OCI-LY7 (cell line): Measurements from ENCODE around the gene SERPINE1. TPM values are rescaled to one million over a fixed set of nuclear protein-coding genes. Genes with fewer than 3 reads are reported as not detected.
A peak's percentile ranks its signal among the peaks of the same experiment; 100 is the strongest.

Experiments used
- BruUV-seq: library from RNA; stranded (reverse); fragments of 400-500 nt; replicated peaks from 2 replicates; lab custom pipeline; 2021; lab: Mats Ljungman, UMichigan
- CTCF ChIA-PET: fragments of 300-600 bp; sonication (Branson Sonifier 250); formaldehyde crosslinking; loops from one replicate; lab custom pipeline; 2022; ENCODE audit warnings: antibody characterized with exemption; ENCODE audit not compliant: unreplicated experiment; lab: Charles Lee
- POLR2A ChIA-PET: fragments of 300-600 bp; sonication (Branson Sonifier 250); formaldehyde crosslinking; loops from one replicate; lab custom pipeline; 2022; ENCODE audit warnings: antibody characterized with exemption; lab: Charles Lee
- DNase-seq: peaks from one replicate; pipeline ENCODE4 v3.0.0-alpha.2; 2015; ENCODE audit warnings: low spot score
- H2AFZ ChIP-seq: fragments of 200-600 bp; sonication (generic), shearing (Covaris generic); 2 replicates; pipeline ENCODE4 v1.6.1; 2014; ENCODE audit warnings: mild to moderate bottlenecking, antibody characterized with exemption, low read length, moderate library complexity
- H3K27ac ChIP-seq: fragments of 200-600 bp; sonication (generic); 2 replicates; pipeline ENCODE4 v1.5.1; 2014; ENCODE audit warnings: mixed run types, low read depth, mild to moderate bottlenecking, moderate library complexity, low read length, inconsistent platforms; ENCODE audit not compliant: poor library complexity, severe bottlenecking
- H3K36me3 ChIP-seq: fragments of 200-600 bp; sonication (generic); 2 replicates; pipeline ENCODE4 v1.6.1; 2014; ENCODE audit warnings: mild to moderate bottlenecking, antibody characterized with exemption, low read length, moderate library complexity, mixed read lengths; ENCODE audit not compliant: insufficient read depth
- H3K4me1 ChIP-seq: fragments of 200-600 bp; sonication (generic); 2 replicates; pipeline ENCODE4 v1.5.1; 2014; ENCODE audit warnings: mild to moderate bottlenecking, low read length; ENCODE audit not compliant: insufficient read depth, poor library complexity, severe bottlenecking
- H3K4me2 ChIP-seq: fragments of 200-600 bp; sonication (generic); 2 replicates; pipeline ENCODE4 v1.6.1; 2014; ENCODE audit warnings: mild to moderate bottlenecking, low read length
- H3K4me3 ChIP-seq: fragments of 200-600 bp; sonication (generic); 2 replicates; pipeline ENCODE4 v1.5.1; 2014; ENCODE audit warnings: mild to moderate bottlenecking, low read depth, low read length; ENCODE audit not compliant: poor library complexity, severe bottlenecking
- H3K79me2 ChIP-seq: fragments of 200-600 bp; sonication (generic); 2 replicates; pipeline ENCODE4 v1.6.1; 2016; ENCODE audit warnings: low read depth, mild to moderate bottlenecking, low read length, moderate library complexity, mixed read lengths; ENCODE audit not compliant: insufficient read depth
- H3K9me2 ChIP-seq: fragments of 200-600 bp; sonication (generic); 2 replicates; pipeline ENCODE4 v1.6.1; 2016; ENCODE audit warnings: mild to moderate bottlenecking, low read length, mixed read lengths; ENCODE audit not compliant: insufficient read depth
- H3K9me3 ChIP-seq: fragments of 200-600 bp; sonication (generic); 2 replicates; pipeline ENCODE4 v1.6.1; 2014; ENCODE audit warnings: mild to moderate bottlenecking, mixed run types, low read length, mixed read lengths
- H4K20me1 ChIP-seq: fragments of 200-600 bp; sonication (generic); 2 replicates; pipeline ENCODE4 v1.6.1; 2014; ENCODE audit warnings: mild to moderate bottlenecking, antibody characterized with exemption, low read length, moderate library complexity, mixed read lengths; ENCODE audit not compliant: insufficient read depth
- EZH2phosphoT487 ChIP-seq: fragments of 200-600 bp; sonication (generic); IDR thresholded peaks from 2 replicates; pipeline ENCODE4 v1.6.1; 2018; ENCODE audit warnings: low read depth, borderline replicate concordance, mild to moderate bottlenecking, mixed run types, antibody characterized with exemption, low read length, moderate library complexity, mixed read lengths
- intact Hi-C: fragments of 100-400 bp; cut with micrococcal nuclease; formaldehyde crosslinking; loops from one replicate; pipeline ENCODE4 v1.10.0; 2022; ENCODE audit not compliant: unreplicated experiment
- total RNA-seq, 2 experiments: library from RNA; depleted of rRNA in 1 of 2; stranded (reverse); fragments of >200 nt in 1 of 2; shearing (Covaris generic) in 1 of 2; gene quantifications; 2 replicates each; pipeline ENCODE4 v1.2.3, GENCODE V29; 2014 to 2022
- TF ChIP-seq, protein P1 (sequence below): fragments of 200-600 bp; sonication (generic); conservative IDR thresholded peaks from 2 replicates; pipeline ENCODE4 v1.5.1; 2014; ENCODE audit warnings: mild to moderate bottlenecking, antibody characterized with exemption, low read length, moderate library complexity, mixed read lengths

The SERPINE1 gene
- total RNA-seq, 2 experiments from 2014 or later, result 0.42 TPM; not detected in 1

DNA sequence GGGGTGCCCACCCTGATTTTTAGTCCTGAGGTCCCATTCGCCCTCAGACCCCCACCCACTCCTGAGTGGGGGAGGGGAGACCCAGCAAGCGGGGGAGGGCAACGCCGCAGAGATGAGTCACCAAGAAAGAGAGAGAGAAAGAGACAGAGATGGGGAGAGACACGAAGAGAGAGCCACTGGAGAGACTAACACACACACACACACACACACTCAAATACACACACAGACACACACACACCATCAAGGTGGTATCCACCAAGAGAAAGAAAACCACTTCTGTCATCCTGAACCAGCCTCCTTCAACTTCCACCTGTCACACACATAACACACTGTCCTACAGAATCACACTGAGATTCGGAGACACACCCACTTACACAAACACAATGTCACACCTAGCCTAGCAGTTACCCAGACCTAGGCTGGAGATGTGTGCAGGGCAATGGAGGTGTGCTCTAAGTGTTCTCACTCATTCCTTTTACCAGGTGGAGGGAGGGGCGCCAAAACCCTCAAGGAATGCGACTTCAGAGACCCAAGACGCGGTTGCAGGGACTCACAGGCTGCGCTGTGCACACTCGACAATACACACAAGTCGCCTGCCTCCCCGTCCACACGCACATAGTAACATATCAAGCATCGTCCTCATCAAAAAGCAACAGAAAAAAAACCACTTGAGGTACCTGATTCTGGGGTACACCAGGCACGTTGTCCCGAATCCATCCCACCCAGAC, 42.4 kb downstream of the SERPINE1 start:
- no peaks in the 10 kb centered on the region for H3K36me3 ChIP-seq
- H3K4me1 ChIP-seq, result peaks cover 23% of the 10 kb centered on the region
- ChIA-PET POLR2A (interaction anchor here (0.6 kb wide), 1 partner anchor 135 kb away, joined by 4 read pairs; no protein-coding TSS in a partner anchor), CTCF (no interaction called here)
- TF ChIP-seq, protein P1, sequence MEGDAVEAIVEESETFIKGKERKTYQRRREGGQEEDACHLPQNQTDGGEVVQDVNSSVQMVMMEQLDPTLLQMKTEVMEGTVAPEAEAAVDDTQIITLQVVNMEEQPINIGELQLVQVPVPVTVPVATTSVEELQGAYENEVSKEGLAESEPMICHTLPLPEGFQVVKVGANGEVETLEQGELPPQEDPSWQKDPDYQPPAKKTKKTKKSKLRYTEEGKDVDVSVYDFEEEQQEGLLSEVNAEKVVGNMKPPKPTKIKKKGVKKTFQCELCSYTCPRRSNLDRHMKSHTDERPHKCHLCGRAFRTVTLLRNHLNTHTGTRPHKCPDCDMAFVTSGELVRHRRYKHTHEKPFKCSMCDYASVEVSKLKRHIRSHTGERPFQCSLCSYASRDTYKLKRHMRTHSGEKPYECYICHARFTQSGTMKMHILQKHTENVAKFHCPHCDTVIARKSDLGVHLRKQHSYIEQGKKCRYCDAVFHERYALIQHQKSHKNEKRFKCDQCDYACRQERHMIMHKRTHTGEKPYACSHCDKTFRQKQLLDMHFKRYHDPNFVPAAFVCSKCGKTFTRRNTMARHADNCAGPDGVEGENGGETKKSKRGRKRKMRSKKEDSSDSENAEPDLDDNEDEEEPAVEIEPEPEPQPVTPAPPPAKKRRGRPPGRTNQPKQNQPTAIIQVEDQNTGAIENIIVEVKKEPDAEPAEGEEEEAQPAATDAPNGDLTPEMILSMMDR, result no peak
- TF ChIP-seq EZH2phosphoT487, result no peak
- no TSS peak for BruUV-seq
- no peaks in the 10 kb centered on the region for H3K9me3 ChIP-seq
- no peak for DNase-seq
- intact Hi-C loops, result loop anchor here (1.0 kb wide), 1 partner anchor 25 kb away; no protein-coding TSS in a partner anchor
- H3K4me3 ChIP-seq, result no peak overlapping the region
- no peaks in the 10 kb centered on the region for H4K20me1 ChIP-seq
- peak overlapping the region; percentile 53 for H3K4me2 ChIP-seq
- H2AFZ ChIP-seq, result 0 out of 2 replicates have a peak overlapping the region, but pooled peaks have one; percentile 31
- H3K27ac ChIP-seq, result no peak overlapping the region
- H3K9me2 ChIP-seq, result no peaks in the 10 kb centered on the region
- H3K79me2 ChIP-seq, result no peaks in the 10 kb centered on the region

DNA sequence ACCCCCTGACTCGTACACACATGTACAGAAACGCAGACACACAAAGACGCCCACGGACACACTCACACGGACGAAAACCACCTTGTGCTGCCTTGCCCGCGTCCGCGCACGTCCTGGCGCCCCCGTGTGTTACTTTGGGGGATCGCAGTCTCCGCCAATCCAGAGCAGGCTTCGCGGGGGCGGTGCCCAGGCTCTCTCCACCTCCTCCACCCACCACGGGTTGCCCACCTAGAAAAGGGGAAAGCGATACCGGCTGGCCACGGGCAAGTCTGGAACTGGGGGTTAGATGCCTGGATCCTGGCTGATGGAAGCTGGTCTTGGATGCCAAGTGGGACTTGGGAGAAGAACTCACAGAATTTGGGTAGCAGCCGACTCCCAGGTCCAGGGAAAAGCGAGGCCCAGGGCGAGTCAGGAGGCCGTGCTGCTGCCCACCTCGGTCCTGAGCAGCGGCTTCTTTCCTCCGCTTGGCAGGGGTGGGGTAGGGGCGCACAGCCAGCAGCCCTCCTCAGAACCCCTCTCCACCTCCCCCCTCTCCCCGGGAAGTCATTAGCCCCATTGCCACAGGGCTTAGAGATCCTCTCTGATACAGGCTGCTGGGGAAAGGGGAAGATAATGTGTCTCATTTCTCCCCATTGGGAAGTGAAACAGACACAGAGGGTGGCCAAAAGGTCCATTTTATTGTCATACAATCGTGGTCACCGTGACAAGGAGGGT, 43.1 kb downstream of the SERPINE1 start:
- H3K4me2 ChIP-seq, result peak overlapping the region; percentile 53
- TF ChIP-seq, protein P1, result peak; percentile 91
- TF ChIP-seq EZH2phosphoT487, result no peak
- H3K36me3 ChIP-seq, result no peaks in the 10 kb centered on the region
- ChIA-PET CTCF (no interaction called here), POLR2A (interaction anchor here (0.5 to 0.6 kb wide), 2 partner anchors 13 to 339 kb away, joined by 4 to 6 read pairs; no protein-coding TSS in a partner anchor)
- no peaks in the 10 kb centered on the region for H4K20me1 ChIP-seq
- H3K79me2 ChIP-seq, result no peaks in the 10 kb centered on the region
- peak; percentile 69 for DNase-seq
- BruUV-seq, result no TSS peak
- intact Hi-C loops, result loop anchor here (1.0 kb wide), 1 partner anchor 26 kb away; no protein-coding TSS in a partner anchor
- no peaks in the 10 kb centered on the region for H3K9me3 ChIP-seq
- 0 out of 2 replicates have a peak overlapping the region, but pooled peaks have one; percentile 31 for H2AFZ ChIP-seq
- no peak overlapping the region for H3K27ac ChIP-seq
- H3K9me2 ChIP-seq, result no peaks in the 10 kb centered on the region
- peaks cover 26% of the 10 kb centered on the region for H3K4me1 ChIP-seq
- no peak overlapping the region for H3K4me3 ChIP-seq
